ENCODE measurements around the gene NEB. TPM values are rescaled to one million over a fixed set of nuclear protein-coding genes. Genes with fewer than 3 reads are reported as not detected.

NEB gene
- total RNA-seq, 1 donor from 2014 or later, result 1.0 TPM

DNA sequence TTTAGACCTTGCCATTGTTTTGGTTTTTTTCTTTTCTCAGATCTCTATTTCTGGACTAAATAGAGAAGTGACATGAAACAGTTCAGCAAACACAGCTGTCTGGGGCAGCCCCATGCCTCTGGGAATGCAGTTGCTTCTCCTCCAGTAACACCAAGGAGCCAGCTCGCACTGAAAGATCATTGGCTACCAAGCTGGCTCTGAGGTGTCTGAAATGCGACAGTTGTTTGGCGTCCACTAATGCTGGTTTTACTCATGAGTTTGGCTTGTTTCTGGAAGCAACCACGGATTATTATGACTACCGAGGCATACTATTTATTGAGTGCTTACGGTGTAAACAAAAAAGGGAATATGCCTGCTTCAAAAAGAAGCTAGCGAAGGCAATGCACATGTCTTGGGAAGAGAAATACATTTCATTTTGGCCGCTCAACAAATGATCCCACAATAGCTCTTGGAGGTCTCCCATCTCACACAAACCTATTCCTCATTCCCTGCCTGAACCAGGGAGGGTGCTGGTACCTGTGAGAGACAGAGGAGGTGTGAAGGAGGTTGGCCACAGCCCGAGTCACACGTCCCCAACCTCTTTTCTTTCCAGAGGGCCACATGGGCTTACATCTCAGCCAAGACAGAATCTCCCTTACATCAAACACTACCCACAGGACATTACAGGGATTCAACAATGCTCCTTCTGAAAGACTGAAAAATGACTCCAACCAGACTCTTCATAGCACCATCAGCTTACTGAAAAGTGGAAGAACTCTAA is 37.5 kb upstream of the NEB start:
- no peak overlapping the region for H3K27ac Mint-ChIP-seq (ENCODE audit: unreplicated experiment)
- peaks cover 2% of the 10 kb centered on the region for H3K9me3 Mint-ChIP-seq (ENCODE audit: low read depth)
- H3K4me1 Mint-ChIP-seq (ENCODE audit: low read depth), result peaks cover 23% of the 10 kb centered on the region
- no peak overlapping the region for H3K4me3 Mint-ChIP-seq (ENCODE audit: unreplicated experiment)
- no peaks in the 10 kb centered on the region for H3K27me3 Mint-ChIP-seq (ENCODE audit: low read depth)
- H3K36me3 Mint-ChIP-seq (ENCODE audit: low read depth), result peaks cover 17% of the 10 kb centered on the region
- TF ChIP-seq, protein P1, sequence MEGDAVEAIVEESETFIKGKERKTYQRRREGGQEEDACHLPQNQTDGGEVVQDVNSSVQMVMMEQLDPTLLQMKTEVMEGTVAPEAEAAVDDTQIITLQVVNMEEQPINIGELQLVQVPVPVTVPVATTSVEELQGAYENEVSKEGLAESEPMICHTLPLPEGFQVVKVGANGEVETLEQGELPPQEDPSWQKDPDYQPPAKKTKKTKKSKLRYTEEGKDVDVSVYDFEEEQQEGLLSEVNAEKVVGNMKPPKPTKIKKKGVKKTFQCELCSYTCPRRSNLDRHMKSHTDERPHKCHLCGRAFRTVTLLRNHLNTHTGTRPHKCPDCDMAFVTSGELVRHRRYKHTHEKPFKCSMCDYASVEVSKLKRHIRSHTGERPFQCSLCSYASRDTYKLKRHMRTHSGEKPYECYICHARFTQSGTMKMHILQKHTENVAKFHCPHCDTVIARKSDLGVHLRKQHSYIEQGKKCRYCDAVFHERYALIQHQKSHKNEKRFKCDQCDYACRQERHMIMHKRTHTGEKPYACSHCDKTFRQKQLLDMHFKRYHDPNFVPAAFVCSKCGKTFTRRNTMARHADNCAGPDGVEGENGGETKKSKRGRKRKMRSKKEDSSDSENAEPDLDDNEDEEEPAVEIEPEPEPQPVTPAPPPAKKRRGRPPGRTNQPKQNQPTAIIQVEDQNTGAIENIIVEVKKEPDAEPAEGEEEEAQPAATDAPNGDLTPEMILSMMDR (IDR thresholded peaks at IDR 0.05), result no peak
- DNase-seq (ENCODE audit: low spot score), result no peak

DNA sequence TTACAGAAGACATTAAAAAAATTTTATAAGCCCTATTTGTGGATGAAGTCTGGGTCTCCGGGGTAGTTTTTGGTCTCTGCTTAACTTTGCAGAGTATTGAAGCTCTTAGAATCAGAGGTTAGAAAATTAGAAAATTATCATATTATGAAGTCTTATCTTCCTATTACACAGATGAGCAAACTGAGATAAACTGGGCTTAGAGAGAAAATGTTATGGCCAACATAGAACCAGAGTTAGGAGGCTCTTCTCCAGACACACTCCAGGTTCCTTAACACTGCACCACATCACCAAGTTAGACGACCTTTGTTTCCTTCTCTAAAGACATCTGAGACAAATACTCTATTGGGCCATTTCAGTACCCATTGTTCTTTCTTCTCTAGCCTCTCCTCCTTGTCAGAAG is 36.7 kb upstream of the NEB start:
- H3K4me1 Mint-ChIP-seq (ENCODE audit: low read depth), result peaks cover 31% of the 10 kb centered on the region
- no peaks in the 10 kb centered on the region for H3K27me3 Mint-ChIP-seq (ENCODE audit: low read depth)
- TF ChIP-seq, protein P1 (IDR thresholded peaks at IDR 0.05), result no peak

DNA sequence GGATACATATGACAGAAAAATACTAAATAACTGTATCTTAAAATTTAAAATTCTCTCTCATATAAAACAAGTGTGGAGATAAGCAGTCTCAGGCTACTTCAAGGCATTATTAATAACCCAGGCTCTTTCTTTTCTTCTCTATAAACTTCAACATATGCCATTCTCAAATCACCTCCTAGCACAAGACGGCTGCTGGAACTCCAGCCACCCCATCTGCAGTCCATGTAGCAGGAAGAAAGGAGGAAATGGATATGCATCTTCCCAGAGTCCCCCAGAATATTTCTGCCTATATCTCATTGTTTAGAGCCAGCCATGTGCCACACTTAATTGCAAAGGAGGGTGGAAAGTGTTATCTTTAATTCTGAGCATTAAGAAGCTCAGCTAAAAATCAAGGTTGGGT is 35.3 kb upstream of the NEB start:
- H3K27ac Mint-ChIP-seq (ENCODE audit: unreplicated experiment), result no peak overlapping the region
- peaks cover 2% of the 10 kb centered on the region for H3K9me3 Mint-ChIP-seq (ENCODE audit: low read depth)
- H3K27me3 Mint-ChIP-seq (ENCODE audit: low read depth), result no peaks in the 10 kb centered on the region
- no peak overlapping the region for H3K4me3 Mint-ChIP-seq (ENCODE audit: unreplicated experiment)
- peaks cover 10% of the 10 kb centered on the region for H3K36me3 Mint-ChIP-seq (ENCODE audit: low read depth)
- TF ChIP-seq, protein P1 (IDR thresholded peaks at IDR 0.05), result no peak
- H3K4me1 Mint-ChIP-seq (ENCODE audit: low read depth), result peaks cover 29% of the 10 kb centered on the region
- DNase-seq (ENCODE audit: low spot score), result no peak

More for the DNA sequence above, 36.7 kb upstream of the NEB start:
- H3K27ac Mint-ChIP-seq (ENCODE audit: unreplicated experiment), result no peak overlapping the region
- peaks cover 10% of the 10 kb centered on the region for H3K36me3 Mint-ChIP-seq (ENCODE audit: low read depth)
- peaks cover 2% of the 10 kb centered on the region for H3K9me3 Mint-ChIP-seq (ENCODE audit: low read depth)
- H3K4me3 Mint-ChIP-seq (ENCODE audit: unreplicated experiment), result no peak overlapping the region
- DNase-seq (ENCODE audit: low spot score), result no peak

DNA sequence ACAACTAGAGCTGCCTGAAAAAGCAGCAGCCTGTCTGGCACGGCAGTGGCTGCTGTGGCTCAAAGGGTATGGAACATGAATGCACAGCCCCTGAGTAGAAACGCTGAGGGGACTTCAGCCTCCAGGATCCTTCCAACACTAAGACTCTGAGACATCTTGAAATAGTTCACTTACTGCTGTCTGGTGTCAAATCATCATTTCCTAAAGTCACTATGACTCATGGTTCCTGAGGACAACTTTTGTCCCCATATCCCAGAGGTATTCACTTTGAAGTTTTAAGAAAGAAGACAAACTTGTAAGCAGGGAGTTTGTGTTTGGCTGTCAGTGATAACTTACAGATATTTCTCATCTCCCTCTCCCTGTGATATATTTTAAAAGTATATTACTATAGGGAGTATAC is 33.3 kb upstream of the NEB start:
- H3K27me3 Mint-ChIP-seq (ENCODE audit: low read depth), result no peaks in the 10 kb centered on the region
- H3K9me3 Mint-ChIP-seq (ENCODE audit: low read depth), result peaks cover 2% of the 10 kb centered on the region
- TF ChIP-seq, protein P1 (IDR thresholded peaks at IDR 0.05), result no peak
- no peak for DNase-seq (ENCODE audit: low spot score)
- peaks cover 15% of the 10 kb centered on the region for H3K36me3 Mint-ChIP-seq (ENCODE audit: low read depth)
- H3K4me3 Mint-ChIP-seq (ENCODE audit: unreplicated experiment), result no peak overlapping the region
- no peak overlapping the region for H3K27ac Mint-ChIP-seq (ENCODE audit: unreplicated experiment)
- H3K4me1 Mint-ChIP-seq (ENCODE audit: low read depth), result peaks cover 24% of the 10 kb centered on the region

DNA sequence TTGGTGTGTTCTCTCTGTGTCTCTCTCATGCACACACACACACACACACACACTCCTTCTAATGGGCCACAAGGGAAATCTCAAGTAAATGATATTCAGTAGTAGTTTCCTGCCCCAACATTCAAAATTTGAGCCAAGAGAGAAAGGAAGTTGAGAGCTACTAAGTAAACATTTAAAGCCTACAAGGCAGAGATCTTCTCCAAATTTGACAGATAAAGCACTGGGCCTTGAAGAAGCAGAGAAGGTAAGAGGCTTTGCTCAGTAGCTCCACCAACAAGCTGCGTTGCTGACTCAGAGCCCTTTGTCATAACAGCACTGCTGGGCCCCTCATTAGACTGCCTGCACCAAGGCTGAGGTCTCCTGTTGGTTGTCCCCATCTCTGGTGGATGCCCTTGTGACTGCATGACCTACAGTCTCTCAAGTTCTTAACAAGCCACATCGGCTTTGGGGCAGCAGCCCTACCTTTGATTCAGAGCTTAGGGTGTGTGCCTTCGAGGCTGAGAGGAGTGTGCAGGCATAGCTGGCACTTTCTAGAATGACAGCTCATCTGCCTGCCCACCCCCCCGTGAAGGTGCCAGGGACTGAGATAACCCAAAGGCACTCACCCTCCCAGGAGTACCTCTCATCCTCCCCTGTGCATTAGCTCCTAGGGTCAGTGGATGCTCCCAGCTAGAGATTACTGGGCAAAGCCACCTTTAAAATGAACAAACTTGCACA is 32.3 kb upstream of the NEB start:
- Mint-ChIP-seq H3K27ac (ENCODE audit: unreplicated experiment) (no peak overlapping the region), H3K4me1 (ENCODE audit: low read depth) (peaks cover 24% of the 10 kb centered on the region), H3K27me3 (ENCODE audit: low read depth) (no peaks in the 10 kb centered on the region), H3K9me3 (ENCODE audit: low read depth) (peaks cover 2% of the 10 kb centered on the region), H3K36me3 (ENCODE audit: low read depth) (peaks cover 11% of the 10 kb centered on the region), H3K4me3 (ENCODE audit: unreplicated experiment) (no peak overlapping the region)
- TF ChIP-seq, protein P1 (IDR thresholded peaks at IDR 0.05), result no peak
- DNase-seq (ENCODE audit: low spot score), result no peak
